Measurements from ENCODE around the gene GMIP.
"Not testable (repeated sequence)": the region's sequence is repeated elsewhere in the genome, so short reads cannot be mapped to it uniquely, and the experiment has no call there.

The GMIP gene, protein sequence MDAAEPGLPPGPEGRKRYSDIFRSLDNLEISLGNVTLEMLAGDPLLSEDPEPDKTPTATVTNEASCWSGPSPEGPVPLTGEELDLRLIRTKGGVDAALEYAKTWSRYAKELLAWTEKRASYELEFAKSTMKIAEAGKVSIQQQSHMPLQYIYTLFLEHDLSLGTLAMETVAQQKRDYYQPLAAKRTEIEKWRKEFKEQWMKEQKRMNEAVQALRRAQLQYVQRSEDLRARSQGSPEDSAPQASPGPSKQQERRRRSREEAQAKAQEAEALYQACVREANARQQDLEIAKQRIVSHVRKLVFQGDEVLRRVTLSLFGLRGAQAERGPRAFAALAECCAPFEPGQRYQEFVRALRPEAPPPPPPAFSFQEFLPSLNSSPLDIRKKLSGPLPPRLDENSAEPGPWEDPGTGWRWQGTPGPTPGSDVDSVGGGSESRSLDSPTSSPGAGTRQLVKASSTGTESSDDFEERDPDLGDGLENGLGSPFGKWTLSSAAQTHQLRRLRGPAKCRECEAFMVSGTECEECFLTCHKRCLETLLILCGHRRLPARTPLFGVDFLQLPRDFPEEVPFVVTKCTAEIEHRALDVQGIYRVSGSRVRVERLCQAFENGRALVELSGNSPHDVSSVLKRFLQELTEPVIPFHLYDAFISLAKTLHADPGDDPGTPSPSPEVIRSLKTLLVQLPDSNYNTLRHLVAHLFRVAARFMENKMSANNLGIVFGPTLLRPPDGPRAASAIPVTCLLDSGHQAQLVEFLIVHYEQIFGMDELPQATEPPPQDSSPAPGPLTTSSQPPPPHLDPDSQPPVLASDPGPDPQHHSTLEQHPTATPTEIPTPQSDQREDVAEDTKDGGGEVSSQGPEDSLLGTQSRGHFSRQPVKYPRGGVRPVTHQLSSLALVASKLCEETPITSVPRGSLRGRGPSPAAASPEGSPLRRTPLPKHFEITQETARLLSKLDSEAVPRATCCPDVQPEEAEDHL

DNA sequence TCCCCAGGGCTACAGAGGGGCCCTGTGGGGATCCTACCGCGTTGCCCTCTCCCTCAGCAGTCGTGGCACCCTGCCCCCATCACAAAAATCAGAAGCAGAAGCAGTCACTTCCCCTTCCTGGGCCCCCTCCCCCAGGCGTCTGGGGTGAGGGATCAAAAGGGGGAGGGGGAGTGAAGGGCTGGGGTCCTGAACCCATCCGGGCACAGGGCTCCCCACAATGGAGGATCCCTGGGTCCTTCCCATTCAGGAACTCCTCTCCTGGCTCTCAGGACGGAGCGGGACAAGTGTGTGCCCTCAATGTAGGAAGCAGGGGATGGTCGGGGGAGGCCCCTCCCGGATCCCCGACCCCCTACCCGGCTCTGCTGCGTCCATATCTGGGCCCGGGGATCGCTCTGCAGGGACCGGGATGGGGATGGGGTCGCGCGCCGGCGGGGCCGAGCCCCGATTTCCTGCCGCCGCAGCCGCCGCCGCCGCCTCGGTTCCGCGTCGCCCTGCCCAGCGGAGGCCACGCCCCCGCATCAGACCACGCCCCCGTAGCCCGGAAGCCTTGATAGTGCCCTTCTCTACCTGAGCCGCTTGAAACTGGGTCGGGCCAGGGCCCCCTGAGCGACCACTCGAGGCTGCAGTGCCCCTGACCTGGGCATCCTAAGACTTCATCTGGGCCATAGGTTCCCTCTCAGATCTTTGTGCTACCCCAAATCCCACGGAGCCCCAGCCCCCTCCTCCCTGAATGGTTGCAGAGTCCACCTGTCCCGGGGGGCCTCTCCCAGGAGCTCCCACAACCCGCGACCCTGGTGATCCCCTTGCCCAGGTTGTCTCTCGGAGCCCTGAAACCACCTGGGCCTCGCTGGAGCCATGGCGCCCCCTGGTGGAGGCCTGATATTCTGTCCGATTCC is at the start of gene GMIP:
TSS of gene GMIP (minus strand) at position 500 of the 896 bp plus-strand sequence. CDS start at position 372, 128 bp downstream.
- DNase-seq, result peak; percentile 84

DNA sequence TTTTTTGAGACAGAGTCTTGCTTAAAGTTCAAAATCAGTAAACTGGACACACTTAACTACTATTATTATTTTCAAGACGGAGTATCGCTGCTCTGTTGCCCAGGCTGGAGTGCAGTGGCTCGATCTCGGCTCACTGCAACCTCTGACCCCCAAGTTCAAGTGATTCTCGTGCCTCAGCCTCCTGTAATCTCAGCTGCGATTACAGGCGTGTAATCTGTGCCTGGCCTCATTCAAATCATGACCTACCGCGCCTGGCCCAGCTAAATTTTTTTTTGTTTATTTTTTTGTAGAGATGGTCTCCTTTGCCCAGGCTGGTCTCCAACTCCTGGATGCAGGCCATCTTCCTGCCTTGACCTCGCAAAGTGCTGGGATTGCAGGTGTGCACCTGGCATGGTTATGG is 48.2 kb upstream of the GMIP start:
- no peak for DNase-seq

DNA sequence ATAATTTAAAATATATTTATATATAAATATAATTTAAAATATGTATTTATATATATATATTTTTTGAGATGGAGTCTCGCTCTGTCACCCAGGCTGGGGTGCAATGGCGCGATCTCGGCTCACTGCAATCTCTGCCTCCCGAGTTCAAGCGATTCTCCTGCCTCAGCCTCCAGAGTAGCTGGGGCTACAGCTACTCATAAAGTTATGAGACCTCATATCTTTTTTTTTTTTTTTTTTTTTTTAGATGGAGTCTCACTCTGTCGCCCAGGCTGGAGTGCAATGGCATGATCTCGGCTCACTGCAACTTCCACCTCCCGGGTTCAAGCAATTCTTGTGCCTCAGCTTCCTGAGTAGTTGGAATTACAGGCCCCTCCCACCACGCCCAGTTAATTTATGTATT is 45.6 kb upstream of the GMIP start:
- DNase-seq, result not testable (repeated sequence)

DNA sequence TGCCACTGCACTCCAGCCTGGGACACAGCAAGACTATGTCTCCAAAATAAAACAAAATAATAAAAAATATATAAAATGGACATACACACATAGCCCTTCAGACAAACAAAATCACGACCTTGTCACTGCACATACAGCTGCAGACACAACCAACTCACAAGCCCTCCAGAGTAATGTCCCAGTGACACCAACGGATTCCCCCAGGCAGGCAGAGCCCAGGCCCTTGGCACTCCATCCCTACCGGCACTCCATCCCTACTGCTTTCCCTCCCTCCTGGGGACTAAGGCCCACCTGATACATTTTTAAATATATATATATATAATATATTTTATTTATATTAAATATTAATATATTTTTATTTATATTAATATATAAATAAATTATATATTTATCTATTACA is 43.6 kb upstream of the GMIP start:
- DNase-seq, result peak; percentile 48

DNA sequence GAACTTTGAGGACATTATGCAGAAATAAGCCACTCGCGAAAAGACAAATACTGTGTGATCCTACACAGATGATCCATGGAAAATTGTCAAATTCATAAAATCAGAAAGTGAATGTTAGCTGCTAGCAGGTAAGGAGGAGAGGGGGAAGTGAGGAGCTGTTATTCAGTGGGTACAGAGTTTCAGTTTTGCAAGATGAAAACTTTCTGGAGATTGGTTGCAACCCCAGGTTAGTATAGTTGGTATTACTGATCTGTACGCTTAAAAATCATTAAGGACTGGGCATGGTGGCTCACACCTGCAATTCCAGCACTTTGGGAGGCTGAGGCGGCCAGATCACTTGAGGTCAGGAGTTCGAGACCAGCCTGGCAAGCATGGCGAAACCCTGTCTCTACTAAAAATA is 43.1 kb upstream of the GMIP start:
- no peak for DNase-seq

DNA sequence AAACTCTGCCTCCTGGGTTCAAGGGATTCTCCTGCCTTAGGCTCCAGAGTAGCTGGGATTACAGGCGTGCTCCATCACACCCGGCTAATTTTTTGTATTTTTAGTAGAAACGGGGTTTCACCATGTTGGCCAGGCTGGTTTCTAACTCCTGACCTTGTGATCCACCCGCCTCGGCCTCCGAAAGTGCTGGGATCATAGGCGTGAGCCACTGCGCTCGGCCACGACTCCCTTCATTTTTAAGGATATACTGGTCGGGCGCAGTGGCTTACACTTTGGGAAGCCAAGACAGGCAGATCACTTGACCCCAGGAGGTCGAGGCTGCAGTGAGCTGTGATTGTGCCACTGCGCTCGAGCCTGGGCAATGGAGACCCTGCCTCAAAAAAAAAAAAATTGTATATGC is 42.7 kb upstream of the GMIP start:
- DNase-seq, result not testable (repeated sequence)

DNA sequence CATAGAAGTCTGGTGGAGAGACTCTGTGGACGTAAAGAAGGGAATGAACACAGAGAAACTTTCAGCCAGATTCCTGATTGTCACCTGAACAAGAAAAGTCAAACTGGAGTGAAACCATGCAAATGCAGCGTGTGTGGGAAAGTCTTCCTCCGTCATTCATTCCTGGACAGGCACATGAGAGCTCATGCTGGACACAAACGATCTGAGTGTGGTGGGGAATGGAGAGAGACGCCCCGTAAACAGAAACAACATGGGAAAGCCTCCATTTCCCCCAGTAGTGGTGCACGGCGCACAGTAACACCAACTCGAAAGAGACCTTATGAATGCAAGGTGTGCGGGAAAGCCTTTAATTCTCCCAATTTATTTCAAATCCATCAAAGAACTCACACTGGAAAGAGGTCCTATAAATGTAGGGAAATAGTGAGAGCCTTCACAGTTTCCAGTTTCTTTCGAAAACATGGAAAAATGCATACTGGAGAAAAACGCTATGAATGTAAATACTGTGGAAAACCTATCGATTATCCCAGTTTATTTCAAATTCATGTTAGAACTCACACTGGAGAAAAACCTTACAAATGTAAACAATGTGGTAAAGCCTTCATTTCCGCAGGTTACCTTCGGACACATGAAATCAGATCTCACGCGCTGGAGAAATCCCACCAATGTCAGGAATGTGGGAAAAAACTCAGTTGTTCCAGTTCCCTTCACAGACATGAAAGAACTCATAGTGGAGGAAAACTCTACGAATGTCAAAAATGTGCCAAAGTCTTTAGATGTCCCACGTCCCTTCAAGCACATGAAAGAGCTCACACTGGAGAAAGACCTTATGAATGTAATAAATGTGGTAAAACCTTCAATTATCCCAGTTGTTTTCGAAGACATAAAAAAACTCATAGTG is 36.0 kb upstream of the GMIP start:
- DNase-seq, result no peak

DNA sequence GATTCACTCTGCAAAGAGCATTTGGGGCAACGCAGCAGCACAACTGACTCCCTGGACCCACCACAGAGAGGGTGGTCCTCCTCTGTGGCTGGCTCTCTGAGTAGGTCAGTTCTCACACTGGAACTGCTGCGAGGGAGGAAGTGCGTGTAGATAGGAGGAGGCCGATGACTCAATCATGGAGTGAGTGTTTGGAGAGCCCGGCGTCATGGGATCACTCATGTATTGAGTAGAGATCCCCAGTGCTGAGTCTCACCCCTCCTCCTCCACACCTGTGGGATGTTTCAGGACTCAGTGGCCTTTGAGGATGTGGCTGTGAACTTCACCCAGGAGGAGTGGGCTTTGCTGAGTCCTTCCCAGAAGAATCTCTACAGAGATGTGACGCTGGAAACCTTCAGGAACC is 34.1 kb upstream of the GMIP start:
- no peak for DNase-seq

DNA sequence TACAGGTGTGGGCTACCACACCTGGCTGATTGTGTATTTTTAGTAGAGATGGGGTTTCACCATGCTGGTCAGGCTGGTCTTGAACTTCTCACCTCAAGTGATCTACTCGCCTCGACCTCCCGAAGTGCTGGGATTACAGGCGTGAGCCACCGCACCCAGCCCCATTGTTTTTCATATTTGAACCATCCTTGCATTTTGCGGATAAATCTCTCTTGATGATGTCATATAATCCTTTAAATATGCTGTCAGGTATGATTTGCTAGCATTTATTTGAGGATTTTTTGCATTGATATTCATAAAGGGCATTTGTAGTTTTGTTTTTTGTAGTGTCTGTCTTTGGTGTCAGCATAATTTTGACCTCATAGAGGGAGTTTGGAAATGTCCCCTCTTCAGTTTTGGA is 30.9 kb upstream of the GMIP start:
- no peak for DNase-seq

DNA sequence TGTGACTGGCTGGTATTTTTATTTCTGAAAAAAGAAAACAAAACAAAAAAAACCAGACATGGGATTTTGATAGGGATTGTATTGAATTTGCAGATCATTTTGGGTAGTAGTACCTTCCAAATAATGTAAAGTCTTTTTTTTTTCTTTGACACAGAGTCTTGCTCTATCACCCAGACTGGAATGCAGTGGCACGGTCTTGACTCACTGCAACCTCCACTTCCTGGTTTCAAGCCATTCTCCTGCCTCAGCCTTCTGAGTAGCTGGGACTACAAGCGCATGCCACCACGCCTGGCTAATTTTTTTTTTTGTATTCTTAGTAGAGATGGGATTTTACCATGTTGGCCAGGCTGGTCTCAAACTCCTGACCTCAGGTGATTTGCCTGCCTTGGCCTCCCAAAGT is 29.4 kb upstream of the GMIP start:
- DNase-seq, result no peak

DNA sequence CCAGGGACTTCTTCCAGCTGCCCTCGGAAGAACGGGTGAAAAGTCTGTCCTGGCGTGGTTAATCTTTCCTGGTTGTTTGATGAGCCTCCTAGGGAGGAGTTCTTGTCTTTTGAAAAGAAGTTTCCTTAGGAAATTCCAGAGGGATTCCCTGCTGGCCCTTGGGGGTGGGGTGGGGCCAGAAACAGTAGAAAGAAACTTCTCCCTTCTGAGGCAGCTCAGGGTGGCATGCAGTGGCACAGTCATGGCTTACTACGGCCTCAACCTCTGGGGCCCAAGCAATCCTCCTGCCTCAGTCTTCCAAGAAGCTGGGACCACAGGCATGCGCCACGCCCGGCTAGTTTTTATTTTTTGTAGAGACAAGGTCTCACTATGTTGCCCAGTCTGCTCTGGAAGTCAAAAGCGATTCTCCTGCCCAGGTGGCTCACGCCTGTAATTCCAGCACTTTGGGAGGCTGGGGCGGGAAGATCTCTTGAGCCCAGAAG is 26.7 kb upstream of the GMIP start:
- no peak for DNase-seq

DNA sequence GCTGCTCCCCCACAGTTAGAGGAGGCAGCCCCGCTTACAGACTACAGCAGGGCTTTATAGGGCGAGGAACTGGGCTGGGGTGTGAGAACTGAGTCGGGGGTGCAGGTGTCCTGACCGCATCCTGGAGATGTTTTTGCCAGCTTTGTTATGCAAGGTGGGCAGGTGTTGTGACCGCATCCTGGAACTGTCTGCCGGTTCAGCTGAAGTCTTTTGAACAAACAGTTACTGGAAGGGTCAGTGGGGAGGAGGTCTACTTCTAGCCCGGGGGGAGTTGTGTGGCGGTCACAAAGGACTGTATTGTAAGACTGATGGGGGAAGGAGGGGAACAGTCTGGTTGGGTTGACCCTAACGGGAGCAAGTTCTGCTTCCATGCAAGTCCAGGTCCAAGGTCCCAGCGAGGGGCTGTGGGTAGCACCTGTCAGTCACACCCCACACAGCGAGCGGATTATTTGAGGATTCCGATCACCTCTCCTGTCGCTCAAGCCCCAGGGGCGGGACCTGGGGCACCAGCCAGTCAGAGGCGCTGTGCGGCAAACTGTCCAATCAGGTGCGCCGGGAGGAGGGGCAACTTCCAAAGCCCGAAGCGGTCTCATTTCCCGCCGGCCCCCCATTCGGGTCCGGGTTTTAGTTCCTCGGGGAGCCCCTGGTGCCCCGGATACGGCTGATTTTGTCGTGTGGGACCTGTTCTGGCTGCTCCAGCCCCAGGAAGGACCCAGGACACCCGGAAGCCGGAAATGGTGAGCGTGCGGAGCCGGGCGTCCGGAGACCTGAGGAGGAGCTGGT is 25.0 kb upstream of the GMIP start, which contains the start of gene ZNF101:
TSS of gene ZNF101 (plus strand) at position 610 of the 783 bp plus-strand sequence. CDS start at position 735, 125 bp downstream.
- peak; percentile 99 for DNase-seq

DNA sequence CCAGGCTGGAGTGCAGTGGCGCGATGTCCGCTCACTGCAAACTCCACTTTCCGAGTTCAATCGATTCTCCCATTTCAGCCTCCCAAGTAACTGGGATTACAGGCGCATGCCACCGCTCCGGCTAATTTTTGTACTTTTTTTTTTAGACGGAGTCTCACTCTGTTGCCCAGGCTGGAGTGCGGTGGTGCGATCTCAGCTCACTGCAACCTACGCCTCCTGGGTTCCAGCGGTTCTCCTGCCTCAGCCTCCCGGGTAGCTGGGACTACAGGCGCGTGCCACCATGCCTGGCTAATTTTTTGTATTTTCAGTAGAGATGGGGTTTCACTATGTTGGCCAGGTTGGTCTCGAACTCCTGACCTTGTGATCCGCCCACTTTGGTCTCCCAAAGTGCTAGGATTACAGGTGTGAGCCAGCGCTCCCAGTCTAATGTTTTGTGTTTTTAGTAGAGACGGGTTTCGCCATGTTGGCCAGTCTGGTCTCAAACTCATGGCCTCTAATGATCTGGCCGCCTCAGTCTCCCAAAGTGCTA is 22.0 kb upstream of the GMIP start:
- not testable (repeated sequence) for DNase-seq

DNA sequence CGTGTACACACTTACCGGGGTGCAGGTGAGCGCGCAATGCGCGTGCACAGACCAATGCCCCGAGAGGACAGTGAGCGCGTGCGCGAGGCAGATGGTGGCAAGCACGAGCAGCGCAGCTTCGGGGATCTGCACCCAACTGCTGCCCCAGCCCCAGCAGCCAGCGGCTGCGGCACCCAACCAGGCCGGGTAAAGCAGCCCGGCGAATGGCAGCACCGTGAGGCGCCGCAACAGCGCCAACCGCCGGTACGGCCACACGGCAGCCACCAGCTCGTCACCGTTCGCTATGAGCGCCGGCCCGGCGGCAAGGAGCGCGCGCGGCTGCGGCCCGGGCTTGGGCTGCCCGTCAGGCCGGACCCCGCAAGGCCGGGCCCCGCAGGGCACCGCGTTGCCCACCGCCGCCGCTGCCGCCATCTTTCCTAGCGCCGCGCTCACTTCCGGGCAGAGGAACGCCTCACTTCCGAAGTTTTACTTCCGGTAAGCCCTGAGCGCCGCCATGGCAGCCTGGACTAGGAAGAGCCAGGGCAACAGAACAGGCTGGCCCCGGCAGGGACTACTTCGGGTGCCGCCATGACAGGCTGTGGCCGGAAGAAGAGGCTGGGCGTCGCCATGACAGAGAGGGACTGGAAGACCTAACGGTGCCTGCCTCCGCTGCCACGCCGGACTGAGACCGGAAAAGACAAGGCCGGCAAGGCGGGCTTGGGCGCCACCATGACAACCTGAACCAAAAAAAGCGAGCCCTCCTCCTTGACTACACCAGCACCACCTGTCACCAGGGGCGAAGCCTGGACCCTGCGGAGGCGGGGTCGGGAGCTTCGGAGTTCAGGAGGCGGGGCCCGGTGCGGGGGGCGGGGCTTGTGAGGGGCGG is 20.0 kb upstream of the GMIP start, which contains the start of gene ATP13A1:
TSS of gene ATP13A1 (minus strand) at position 421 of the 865 bp plus-strand sequence. CDS start at position 411, 10 bp downstream.
- DNase-seq, result peak; percentile 99

DNA sequence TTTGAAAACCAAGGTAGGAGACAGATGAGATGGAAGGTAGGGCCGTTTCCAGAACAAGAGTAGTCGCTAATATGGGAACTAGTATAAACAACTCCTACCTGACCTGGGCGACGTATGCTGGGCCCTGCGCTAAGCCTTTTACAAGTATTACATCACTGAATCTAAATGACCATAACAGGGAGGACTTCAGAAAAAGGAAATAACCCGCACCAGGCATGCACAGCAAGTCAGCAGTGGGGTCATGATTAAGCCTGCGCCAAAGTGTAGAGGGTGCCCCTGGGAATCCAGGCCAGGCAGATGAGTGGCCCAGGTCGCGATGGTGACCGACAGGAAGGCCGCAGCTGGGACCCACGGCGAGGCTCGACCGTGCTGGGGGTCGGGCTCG is 19.4 kb upstream of the GMIP start:
- no peak for DNase-seq

DNA sequence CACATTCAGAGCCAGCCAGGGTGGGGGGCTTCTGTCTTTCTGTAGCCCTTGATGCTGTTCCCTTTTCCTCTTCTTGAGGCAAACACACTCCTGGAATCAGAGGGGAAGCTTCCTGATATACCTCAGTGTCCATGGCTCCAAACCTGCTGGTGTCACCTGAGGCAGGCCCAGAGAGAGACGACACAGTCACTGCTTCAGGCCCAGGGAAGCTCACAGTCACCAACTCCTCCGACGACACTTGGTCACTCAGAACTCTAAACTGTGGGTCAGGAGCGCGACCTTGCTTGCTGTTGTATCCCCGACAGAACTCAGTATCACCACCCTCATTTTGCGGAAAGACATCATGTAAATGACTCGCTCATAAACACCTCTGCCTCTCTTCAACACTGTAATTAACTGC is 18.9 kb upstream of the GMIP start:
- DNase-seq, result no peak

DNA sequence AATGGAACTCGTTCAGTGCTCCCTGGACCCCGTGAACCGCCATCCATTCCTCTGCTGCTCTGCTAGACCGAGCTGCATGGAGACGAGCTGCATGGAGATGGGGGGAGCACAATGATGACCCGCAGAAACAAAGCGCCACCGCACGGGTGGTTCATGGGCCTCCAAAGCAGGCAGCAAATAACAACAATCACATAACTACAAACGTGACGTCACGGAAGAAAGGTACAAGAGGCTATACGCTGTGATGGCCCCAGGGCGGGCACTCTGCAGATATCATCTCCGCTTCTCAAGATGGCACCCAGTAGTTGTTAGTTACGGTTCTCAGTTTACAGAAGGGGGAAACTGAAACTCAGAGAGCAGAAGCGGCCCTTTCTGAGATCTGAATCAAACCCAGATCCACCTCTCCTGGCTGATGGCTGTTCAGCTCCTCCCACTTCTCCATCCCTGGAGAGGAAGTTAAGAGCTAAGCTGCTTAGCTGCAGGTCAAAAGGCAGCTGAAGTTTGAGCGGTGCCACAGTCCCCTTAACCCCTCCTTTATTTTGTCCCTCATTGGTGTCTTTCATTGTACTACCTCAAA is 18.3 kb upstream of the GMIP start:
- DNase-seq, result peak; percentile 73

DNA sequence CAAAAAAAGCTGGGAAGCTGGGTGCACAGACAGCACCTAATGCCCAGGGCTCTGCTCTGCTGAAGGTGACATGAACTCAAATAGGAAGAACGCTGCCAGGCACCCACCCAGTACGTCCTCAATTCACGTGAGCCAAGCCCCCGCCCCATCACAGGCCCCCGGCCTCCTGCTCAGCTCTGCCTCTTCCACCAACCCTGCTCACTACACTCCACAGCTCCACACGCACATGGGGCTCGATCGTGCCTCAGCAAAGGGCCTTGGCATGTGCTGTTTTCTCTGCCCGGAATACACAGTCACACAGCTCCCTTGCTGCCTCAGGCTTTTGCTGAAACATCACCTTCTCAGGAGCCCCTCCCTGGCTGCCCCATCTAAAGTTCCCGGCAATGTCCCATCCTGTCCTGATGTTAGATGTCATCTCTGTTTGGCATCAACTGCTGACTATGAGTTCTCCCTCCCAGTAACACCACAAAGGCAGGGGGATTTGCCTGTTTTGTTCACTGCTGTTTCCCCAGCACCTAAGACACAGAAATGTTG is 17.8 kb upstream of the GMIP start:
- no peak for DNase-seq
